Left lung (tissue), 10 donors: ENCODE results near the gene PIK3R5. TPM values are rescaled to one million over a fixed set of nuclear protein-coding genes. Genes with fewer than 3 reads are reported as not detected.

Experiments used
- ATAC-seq: fragments of 200-7000 bp; cut with Tn5 transposase; one replicate; pipeline ENCODE4 v1.9.1; 2020; ENCODE audit warnings: moderate library complexity
- DNase-seq, 4 donors: peaks; one replicate each; pipeline ENCODE4 v3.0.0-alpha.2; 2013 to 2020
- H3K27ac ChIP-seq, 2 donors: fragments of 200-600 bp; sonication (generic) in 1 of 2; one replicate each; pipeline versions ENCODE4 v1.5.0 to v1.8.0; 2020 to 2021
- H3K27me3 ChIP-seq, 2 donors: fragments of 200-600 bp; sonication (generic) in 1 of 2; one replicate each; pipeline versions ENCODE4 v1.5.0 to v1.8.0; 2020 to 2021
- H3K36me3 ChIP-seq, 2 donors: fragments of 200-600 bp; sonication (generic) in 1 of 2; one replicate each; pipeline versions ENCODE4 v1.5.0 to v1.8.0; 2020 to 2021
- H3K4me1 ChIP-seq, 2 donors: fragments of 200-600 bp; one replicate each; pipeline ENCODE4 v1.8.0; 2021
- H3K4me3 ChIP-seq, 2 donors: fragments of 200-600 bp; sonication (generic) in 1 of 2; one replicate each; pipeline versions ENCODE4 v1.5.0 to v1.8.0; 2020 to 2021; ENCODE audit warnings: mild to moderate bottlenecking in 1 of 2
- H3K9me3 ChIP-seq, 2 donors: fragments of 200-600 bp; sonication (generic) in 1 of 2; one replicate each; pipeline versions ENCODE4 v1.5.0 to v1.8.0; 2020 to 2021
- intact Hi-C, 2 donors: fragments of 100-400 bp; cut with DNase I; formaldehyde crosslinking; loops; one replicate each; pipeline versions ENCODE4 v1.11.2 to v1.14.2; 2022
- polyA plus RNA-seq, 6 donors: library from polyadenylated mRNA; unstranded; fragments of 120-200 nt; gene quantifications; one replicate each; pipeline ENCODE4 v1.2.1, GENCODE V29; 2013; ENCODE audit not compliant: insufficient read length in 6 of 6
- total RNA-seq, 2 donors: library from RNA; stranded (reverse); fragmentation: NEBNext Ultra II Directional; extraction: Animal tissue kit (Norgen Biotek cat#: 25700); gene quantifications; one replicate each; pipeline ENCODE4 v1.2.1, GENCODE V29; 2021
- TF ChIP-seq, protein P1 (sequence below), 2 donors: fragments of 200-600 bp; sonication (generic) in 1 of 2; IDR thresholded peaks; one replicate each; pipeline versions ENCODE4 v1.5.0 to v1.8.0; 2021; ENCODE audit warnings: antibody characterized with exemption in 2 of 2
- donor health status: DM: no; HTN: yes; CAD: no.
- donor health status: DM: no; HTN: no; CAD: no.

PIK3R5 gene
- total and polyA plus RNA-seq, 8 donors = 1.1 to 84.8 (median 2.0) TPM

DNA sequence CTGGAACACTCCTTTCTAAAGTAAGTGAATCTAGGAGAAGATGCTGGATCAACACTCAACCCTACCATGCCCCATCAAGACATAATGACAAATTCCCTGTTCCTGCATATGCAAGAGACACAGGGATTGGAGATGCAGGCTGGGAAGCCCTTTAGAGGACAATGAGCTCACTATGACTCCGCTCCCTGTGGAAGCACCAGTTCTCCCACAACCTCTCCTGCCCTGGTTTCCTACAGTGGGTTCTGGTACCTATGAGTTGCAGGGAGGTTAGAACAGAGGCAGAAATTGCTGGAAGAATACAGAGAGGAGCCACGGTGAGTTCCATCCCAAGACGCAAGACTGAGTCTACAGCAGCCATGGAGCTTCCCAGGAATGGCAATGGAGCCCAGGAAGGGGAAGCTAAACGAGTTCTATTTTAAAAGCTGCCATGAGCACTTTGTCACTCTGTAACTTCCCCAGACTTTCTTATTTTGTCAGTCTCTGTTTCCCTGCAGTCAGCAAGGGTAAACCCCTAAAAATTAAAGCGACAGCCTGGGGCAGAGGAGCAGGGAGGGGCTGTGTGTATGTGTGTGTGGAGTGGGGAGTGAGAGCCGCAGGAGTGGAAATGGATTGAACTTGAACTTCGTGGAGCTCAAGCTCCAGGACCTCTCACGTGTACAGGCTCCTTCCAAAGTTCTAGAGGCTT is 55.8 kb downstream of the PIK3R5 start:
- peak; percentile 43 for ATAC-seq
- Histone ChIP-seq H3K4me1 (peaks cover 0 to 47% of the 10 kb centered on the region in 2 donors), H3K4me3 (no peak overlapping the region), H3K36me3 (peaks cover 0 to 71% of the 10 kb centered on the region in 2 donors), H3K27me3 (peaks cover 0 to 56% of the 10 kb centered on the region in 2 donors), H3K27ac (peak overlapping the region in 1 of 2 donors; percentile 37), H3K9me3 (no peaks in the 10 kb centered on the region)
- intact Hi-C loops = no loop called here
- TF ChIP-seq, protein P1, sequence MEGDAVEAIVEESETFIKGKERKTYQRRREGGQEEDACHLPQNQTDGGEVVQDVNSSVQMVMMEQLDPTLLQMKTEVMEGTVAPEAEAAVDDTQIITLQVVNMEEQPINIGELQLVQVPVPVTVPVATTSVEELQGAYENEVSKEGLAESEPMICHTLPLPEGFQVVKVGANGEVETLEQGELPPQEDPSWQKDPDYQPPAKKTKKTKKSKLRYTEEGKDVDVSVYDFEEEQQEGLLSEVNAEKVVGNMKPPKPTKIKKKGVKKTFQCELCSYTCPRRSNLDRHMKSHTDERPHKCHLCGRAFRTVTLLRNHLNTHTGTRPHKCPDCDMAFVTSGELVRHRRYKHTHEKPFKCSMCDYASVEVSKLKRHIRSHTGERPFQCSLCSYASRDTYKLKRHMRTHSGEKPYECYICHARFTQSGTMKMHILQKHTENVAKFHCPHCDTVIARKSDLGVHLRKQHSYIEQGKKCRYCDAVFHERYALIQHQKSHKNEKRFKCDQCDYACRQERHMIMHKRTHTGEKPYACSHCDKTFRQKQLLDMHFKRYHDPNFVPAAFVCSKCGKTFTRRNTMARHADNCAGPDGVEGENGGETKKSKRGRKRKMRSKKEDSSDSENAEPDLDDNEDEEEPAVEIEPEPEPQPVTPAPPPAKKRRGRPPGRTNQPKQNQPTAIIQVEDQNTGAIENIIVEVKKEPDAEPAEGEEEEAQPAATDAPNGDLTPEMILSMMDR (IDR thresholded peaks at IDR 0.05) = no peak
- no peak for DNase-seq

DNA sequence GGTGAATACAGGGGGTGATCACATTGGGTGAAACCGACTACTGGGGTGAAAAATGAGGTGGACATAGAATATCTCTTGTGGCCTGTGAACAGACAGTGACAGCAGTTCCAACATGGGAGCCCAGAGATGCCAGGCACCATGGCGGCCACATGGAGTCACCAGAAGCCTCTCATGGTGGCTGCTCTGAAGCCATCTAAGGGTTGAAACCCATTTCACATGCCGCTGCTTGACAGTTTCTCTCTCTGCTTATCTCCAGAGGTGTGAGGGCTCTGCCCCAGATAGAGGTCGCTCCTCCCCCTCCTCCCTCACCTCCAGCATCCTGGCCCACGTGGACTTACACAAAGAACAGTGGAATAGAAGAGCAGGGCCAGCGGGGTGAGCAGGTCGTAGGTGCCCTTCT is 60.2 kb downstream of the PIK3R5 start:
- peaks cover 0 to 20% of the 10 kb centered on the region in 2 donors for H3K4me1 ChIP-seq
- H3K9me3 ChIP-seq = no peaks in the 10 kb centered on the region
- intact Hi-C loops = no loop called here
- H3K27ac ChIP-seq = no peak overlapping the region
- H3K36me3 ChIP-seq = peaks cover 0 to 84% of the 10 kb centered on the region in 2 donors
- no peak overlapping the region for H3K4me3 ChIP-seq
- TF ChIP-seq, protein P1 (IDR thresholded peaks at IDR 0.05) = no peak
- no peak for DNase-seq
- peaks cover 0 to 52% of the 10 kb centered on the region in 2 donors for H3K27me3 ChIP-seq
- ATAC-seq = no peak

DNA sequence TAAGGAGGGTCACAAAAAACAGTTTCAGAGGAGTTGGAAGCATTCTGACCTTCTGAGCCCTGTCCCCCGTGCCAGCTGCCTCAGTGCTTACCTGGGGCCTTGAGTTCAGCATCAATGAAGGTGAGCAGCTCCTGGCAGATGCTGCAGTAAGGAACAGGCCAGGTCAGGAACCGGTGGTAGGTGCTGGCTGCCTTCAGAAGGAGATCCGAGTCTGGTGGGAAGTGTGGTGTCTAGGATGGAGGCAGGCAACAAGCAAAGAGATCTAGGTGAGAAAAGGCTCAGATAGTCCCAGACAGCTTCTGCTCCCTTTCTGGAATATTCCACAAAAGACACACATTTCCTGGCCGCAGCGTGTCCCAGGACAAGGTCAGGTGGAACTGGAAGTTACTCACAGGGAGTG is 60.8 kb downstream of the PIK3R5 start:
- Histone ChIP-seq H3K4me3 (no peak overlapping the region), H3K36me3 (peaks cover 0 to 86% of the 10 kb centered on the region in 2 donors), H3K27me3 (peaks cover 0 to 53% of the 10 kb centered on the region in 2 donors), H3K9me3 (no peaks in the 10 kb centered on the region), H3K4me1 (peaks cover 0 to 20% of the 10 kb centered on the region in 2 donors), H3K27ac (no peak overlapping the region)
- ATAC-seq (no peak), DNase-seq (no peak)
- intact Hi-C loops = no loop called here
- TF ChIP-seq, protein P1 (IDR thresholded peaks at IDR 0.05) = no peak

DNA sequence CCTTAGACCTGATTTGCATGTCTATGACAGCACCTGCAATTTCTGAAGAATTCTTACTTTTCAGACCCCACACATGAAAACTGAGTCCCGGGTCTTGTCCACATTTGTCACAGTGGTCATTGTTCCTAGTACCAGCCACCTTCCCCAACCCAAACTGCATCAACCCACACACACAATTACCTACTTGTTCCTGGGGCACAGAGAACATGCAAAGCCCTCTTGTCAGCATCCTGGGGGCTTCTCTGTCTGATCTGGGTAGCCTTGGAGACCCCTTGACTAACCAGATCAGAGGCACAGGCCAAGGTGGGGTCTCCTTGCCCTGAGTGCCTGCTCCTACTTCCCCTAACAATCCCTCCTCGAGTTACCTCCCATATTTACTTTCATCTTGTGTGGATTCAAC is 61.3 kb downstream of the PIK3R5 start:
- Histone ChIP-seq H3K9me3 (no peaks in the 10 kb centered on the region), H3K27ac (no peak overlapping the region), H3K36me3 (peaks cover 0 to 86% of the 10 kb centered on the region in 2 donors), H3K27me3 (peaks cover 0 to 53% of the 10 kb centered on the region in 2 donors), H3K4me1 (peaks cover 0 to 20% of the 10 kb centered on the region in 2 donors), H3K4me3 (no peak overlapping the region)
- TF ChIP-seq, protein P1 (IDR thresholded peaks at IDR 0.05) = no peak
- no peak for ATAC-seq
- intact Hi-C loops = no loop called here
- no peak for DNase-seq

DNA sequence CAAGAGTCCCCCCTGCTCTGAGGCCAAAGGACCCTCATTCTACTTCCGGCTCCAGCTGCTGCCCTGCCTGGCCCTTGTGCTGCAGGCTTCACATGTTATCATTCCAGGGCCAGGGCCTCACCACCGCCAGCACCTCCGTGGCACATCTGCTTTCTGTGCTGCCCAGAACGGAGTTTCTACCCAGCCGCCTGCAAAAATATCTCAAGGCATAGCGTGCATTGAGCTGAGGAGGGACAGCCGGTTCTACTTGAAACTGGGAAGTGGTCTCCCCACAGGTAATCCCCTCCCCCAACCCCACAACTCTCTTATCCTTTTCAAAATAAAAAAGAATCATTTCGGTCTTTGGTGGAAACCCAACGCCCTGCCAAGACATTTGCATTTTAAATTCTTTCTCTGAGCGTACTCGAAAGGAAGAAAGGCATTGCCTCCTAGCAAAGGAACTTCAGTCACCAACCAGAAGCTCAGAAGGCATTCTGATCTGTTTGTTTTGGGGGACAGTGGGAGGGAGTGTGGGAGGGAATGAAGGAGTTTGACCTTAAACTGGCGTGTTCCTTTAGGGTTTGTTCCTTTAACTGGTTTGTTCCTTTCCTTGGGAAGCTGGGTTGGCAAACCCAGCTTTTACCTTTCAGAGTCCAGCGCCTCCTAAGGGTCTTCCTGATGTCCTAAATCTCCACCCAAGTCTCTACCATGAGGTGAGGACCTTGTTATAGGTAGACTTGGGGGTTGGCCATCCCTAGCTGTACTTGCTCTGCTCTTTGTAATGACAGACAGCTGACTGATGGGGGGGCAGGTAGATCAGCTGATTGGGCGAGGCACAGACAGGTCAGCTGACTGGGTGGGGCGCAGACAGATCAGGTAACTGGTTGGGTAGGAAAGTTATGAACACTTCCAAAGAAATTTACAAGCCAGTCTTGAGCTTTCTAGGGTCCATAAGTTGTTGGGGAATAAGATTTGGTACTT is 64.6 kb downstream of the PIK3R5 start:
- Histone ChIP-seq H3K9me3 (no peaks in the 10 kb centered on the region), H3K4me1 (peaks cover 0 to 31% of the 10 kb centered on the region in 2 donors), H3K4me3 (no peak overlapping the region), H3K27me3 (peaks cover 0 to 68% of the 10 kb centered on the region in 2 donors), H3K36me3 (peaks cover 0 to 77% of the 10 kb centered on the region in 2 donors), H3K27ac (peak overlapping the region in 1 of 2 donors; percentile 43)
- intact Hi-C loops = no loop called here
- TF ChIP-seq, protein P1 (IDR thresholded peaks at IDR 0.05) = no peak
- ATAC-seq (no peak), DNase-seq (no peak)
